Erythroblast (primary cell): ENCODE data around the gene CACNA1H.

Source experiments
- GATA1 ChIP-seq: IDR thresholded peaks from 2 replicates; pipeline ENCODE4 v1.6.1; 2011; ENCODE audit warnings: low read depth, mild to moderate bottlenecking, control low read depth, low read length, moderate library complexity
- POLR2A ChIP-seq: IDR thresholded peaks from 2 replicates; pipeline ENCODE4 v1.6.1; 2011; ENCODE audit warnings: mild to moderate bottlenecking, low read length

DNA sequence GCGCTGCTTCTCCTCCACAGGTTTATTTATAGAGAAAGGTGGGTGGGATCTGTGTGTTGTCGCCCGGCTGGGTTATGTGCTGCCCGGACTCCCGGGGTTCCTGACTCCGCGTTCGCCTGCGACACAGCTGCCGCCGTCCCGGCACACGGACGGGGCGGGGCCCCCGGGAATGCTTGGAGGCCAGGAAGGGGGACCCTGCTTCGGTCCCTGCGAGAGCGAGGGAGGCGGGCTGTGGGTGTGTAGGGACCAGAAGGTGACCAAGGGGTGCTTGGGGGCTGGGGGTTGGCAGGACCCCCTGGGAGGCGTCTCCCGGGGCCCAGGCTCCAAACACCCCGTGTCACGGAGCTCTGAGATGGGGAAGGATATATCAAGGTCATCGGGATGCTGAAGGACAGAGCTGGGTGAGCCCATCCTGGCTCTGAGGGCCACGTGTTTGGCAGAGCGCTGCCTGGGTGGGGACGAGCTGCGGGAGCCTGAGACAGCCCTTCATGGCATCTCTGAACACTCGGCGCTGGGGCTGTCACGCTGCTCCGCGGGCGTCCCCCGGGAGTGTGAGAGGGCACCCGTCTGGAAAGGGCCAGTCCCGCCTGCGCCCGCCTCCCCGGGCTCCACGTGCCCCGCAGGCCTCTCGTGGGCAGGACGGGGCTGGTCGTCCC, 4.2 kb downstream of the CACNA1H start:
- TF ChIP-seq POLR2A (no peak), GATA1 (no peak)
